Right lobe of liver (tissue), 4 donors: ENCODE data around the gene TNIP2.

Experiments used
- POLR2A ChIP-seq: fragments of 450-650 bp; IDR thresholded peaks from one replicate; pipeline ENCODE4 v1.6.1; 2017; ENCODE audit warnings: antibody characterized with exemption, mild to moderate bottlenecking
- TF ChIP-seq, protein P1 (sequence below), 4 donors: fragments of 200-600 bp in 3 of 4; fragments of 450-650 bp in 1 of 4; IDR thresholded peaks; one replicate each; pipeline versions ENCODE4 v1.5.1 to v1.8.0; 2016 to 2022; ENCODE audit warnings: antibody characterized with exemption in 4 of 4, mild to moderate bottlenecking in 2 of 4
- donor health status: DM: no; HTN: no; CAD: no.
- donor health status: DM: no; HTN: no; CAD: no.
- donor health status: DM: no; HTN: yes; CAD: no.

DNA sequence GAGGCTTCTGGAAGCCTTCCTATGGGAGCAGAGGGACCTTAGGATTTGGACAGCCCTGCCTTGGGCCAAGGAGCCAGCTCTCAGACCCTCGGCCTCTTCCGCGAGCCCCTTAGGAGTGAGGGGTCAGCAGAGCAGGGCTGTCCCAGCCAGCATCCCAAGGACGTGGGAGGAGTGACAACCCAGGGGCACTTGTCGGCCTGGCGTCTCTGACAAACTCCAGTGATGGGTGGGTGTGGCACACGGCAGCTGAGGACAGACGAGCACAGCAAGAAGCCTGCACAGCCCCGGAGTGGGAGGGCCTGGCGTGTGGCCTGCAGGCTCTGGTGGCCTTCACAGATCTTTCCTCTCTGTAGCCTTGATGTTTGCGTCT lies 11.6 kb upstream of the TNIP2 start:
- TF ChIP-seq, protein P1, sequence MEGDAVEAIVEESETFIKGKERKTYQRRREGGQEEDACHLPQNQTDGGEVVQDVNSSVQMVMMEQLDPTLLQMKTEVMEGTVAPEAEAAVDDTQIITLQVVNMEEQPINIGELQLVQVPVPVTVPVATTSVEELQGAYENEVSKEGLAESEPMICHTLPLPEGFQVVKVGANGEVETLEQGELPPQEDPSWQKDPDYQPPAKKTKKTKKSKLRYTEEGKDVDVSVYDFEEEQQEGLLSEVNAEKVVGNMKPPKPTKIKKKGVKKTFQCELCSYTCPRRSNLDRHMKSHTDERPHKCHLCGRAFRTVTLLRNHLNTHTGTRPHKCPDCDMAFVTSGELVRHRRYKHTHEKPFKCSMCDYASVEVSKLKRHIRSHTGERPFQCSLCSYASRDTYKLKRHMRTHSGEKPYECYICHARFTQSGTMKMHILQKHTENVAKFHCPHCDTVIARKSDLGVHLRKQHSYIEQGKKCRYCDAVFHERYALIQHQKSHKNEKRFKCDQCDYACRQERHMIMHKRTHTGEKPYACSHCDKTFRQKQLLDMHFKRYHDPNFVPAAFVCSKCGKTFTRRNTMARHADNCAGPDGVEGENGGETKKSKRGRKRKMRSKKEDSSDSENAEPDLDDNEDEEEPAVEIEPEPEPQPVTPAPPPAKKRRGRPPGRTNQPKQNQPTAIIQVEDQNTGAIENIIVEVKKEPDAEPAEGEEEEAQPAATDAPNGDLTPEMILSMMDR (IDR thresholded peaks at IDR 0.05), result no peak
- TF ChIP-seq POLR2A, result no peak
